SK-N-SH treated with all-trans-retinoic acid at 6 μM for 48 hours (cell line): ENCODE data around the gene NUP98.

Source experiments
- ARNTL ChIP-seq: fragments of 450-650 bp; formaldehyde crosslinking; IDR thresholded peaks from 2 replicates; pipeline ENCODE4 v1.5.0; 2020; ENCODE audit warnings: low read depth, mild to moderate bottlenecking, moderate library complexity, borderline replicate concordance
- BACH2 ChIP-seq: fragments of 250-450 bp; sonication (Bioruptor Pico); IDR thresholded peaks from 2 replicates; pipeline ENCODE4 v1.9.0; 2021; ENCODE audit warnings: mild to moderate bottlenecking, borderline replicate concordance
- CSDC2 ChIP-seq: fragments of 250-450 bp; sonication (Bioruptor Pico); IDR thresholded peaks from 2 replicates; pipeline ENCODE4 v1.5.0; 2020; ENCODE audit warnings: mild to moderate bottlenecking, moderate library complexity
- ESRRG ChIP-seq: fragments of 250-450 bp; sonication (Bioruptor Pico); IDR thresholded peaks from 2 replicates; pipeline ENCODE4 v1.6.1; 2021; ENCODE audit warnings: mild to moderate bottlenecking
- ISL1 ChIP-seq: fragments of 250-450 bp; sonication (Bioruptor Pico); IDR thresholded peaks from 2 replicates; pipeline ENCODE4 v2.1.2; 2022; ENCODE audit warnings: mild to moderate bottlenecking, moderate library complexity
- OSR1 ChIP-seq: fragments of 250-450 bp; sonication (Bioruptor Pico); IDR thresholded peaks from 2 replicates; pipeline ENCODE4 v1.8.0; 2022; ENCODE audit warnings: moderate library complexity, mild to moderate bottlenecking, inconsistent platforms
- RARB ChIP-seq: fragments of 250-450 bp; sonication (Bioruptor Pico); IDR thresholded peaks from 2 replicates; pipeline ENCODE4 v1.8.0; 2021; ENCODE audit warnings: mild to moderate bottlenecking, moderate library complexity
- TOX ChIP-seq: fragments of 250-450 bp; sonication (Bioruptor Pico); IDR thresholded peaks from 2 replicates; pipeline ENCODE4 v1.8.0; 2021; ENCODE audit warnings: mild to moderate bottlenecking, moderate library complexity, borderline replicate concordance
- ZFP30 ChIP-seq: fragments of 450-650 bp; formaldehyde crosslinking; IDR thresholded peaks from 2 replicates; pipeline ENCODE4 v1.5.0; 2022; ENCODE audit warnings: mild to moderate bottlenecking, moderate library complexity
- TF ChIP-seq, protein P1 (sequence below): fragments of 250-450 bp; sonication (Bioruptor Pico); IDR thresholded peaks from 2 replicates; pipeline ENCODE4 v1.8.0; 2020; ENCODE audit warnings: mild to moderate bottlenecking, moderate library complexity, borderline replicate concordance

DNA sequence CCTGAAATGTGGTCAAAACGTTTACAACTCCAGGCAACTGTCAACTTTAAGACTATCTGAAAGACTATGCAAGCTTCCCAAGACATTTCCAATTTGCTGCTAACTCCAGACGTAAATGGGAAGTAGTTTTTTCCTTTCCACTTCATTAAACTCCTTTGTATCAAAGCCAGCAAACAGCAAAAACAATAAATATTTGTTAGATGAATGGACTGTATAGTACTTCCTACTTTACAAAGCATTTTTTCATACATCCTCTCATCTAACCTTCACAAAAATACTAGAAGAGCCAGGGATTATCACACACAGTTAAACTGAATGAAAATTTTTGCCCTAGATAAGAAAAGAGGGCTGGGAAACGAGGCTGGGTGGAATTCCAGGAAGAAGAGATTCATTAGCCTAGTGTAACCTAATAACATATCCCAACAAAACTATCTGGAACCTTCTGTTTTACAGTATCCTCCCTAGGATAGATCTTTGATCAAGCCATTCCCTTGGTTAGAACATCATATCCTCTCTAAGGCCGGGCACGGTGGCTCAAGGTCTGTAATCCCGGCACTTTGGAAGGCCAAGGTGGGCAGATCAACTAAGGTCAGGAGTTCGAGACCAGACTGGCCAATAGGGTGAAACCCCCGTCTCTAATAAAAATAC, 10.4 kb downstream of the NUP98 start:
- TF ChIP-seq OSR1 (CRISPR knock-in tag) (no peak), ISL1 (no peak), ESRRG (CRISPR knock-in tag) (no peak), ARNTL (no peak), BACH2 (no peak), TOX (no peak), CSDC2 (CRISPR knock-in tag) (no peak), ZFP30 (no peak), RARB (no peak)
- TF ChIP-seq, protein P1, sequence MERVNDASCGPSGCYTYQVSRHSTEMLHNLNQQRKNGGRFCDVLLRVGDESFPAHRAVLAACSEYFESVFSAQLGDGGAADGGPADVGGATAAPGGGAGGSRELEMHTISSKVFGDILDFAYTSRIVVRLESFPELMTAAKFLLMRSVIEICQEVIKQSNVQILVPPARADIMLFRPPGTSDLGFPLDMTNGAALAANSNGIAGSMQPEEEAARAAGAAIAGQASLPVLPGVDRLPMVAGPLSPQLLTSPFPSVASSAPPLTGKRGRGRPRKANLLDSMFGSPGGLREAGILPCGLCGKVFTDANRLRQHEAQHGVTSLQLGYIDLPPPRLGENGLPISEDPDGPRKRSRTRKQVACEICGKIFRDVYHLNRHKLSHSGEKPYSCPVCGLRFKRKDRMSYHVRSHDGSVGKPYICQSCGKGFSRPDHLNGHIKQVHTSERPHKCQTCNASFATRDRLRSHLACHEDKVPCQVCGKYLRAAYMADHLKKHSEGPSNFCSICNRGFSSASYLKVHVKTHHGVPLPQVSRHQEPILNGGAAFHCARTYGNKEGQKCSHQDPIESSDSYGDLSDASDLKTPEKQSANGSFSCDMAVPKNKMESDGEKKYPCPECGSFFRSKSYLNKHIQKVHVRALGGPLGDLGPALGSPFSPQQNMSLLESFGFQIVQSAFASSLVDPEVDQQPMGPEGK (CRISPR knock-in tag) = no peak
